GM19324 (cell line): ENCODE data around the gene AFF2.

Experiments used
- ATAC-seq: cut with Tn5 transposase; IDR thresholded peaks from one replicate; pipeline ENCODE4 v1.9.1; 2021; ENCODE audit warnings: mild to moderate bottlenecking, moderate library complexity; ENCODE audit not compliant: unreplicated experiment, low FRiP score

Gene AFF2

DNA sequence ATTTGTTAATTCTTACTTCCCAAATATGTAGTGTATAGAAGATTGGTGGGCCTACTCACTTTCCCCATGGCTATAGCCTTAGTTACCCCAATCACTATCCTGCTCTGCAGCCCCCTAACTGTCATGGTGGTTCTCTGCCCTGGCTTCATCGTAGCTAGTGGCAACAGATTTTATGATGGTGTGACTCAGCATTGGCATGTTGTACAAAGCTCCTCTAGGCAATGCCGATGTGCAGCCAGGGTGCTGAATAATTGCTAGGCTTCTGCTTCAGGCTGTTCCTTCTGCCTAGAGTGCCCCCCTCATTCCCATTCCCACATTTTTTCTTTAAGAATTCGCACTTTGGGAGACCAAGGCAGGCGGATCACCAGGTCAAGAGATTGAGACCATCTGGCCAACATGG, 35.2 kb downstream of the AFF2 start:
- no peak for ATAC-seq

GRCh38 chrX:148536961-148537360, 36.5 kb downstream of the AFF2 start:
- ATAC-seq: no peak

GRCh38 chrX:148537556-148538182, 37.3 kb downstream of the AFF2 start:
- no peak for ATAC-seq

- ATAC-seq: no peak
Measured at GRCh38 chrX:148538582-148538981, 38.2 kb downstream of the AFF2 start.

DNA sequence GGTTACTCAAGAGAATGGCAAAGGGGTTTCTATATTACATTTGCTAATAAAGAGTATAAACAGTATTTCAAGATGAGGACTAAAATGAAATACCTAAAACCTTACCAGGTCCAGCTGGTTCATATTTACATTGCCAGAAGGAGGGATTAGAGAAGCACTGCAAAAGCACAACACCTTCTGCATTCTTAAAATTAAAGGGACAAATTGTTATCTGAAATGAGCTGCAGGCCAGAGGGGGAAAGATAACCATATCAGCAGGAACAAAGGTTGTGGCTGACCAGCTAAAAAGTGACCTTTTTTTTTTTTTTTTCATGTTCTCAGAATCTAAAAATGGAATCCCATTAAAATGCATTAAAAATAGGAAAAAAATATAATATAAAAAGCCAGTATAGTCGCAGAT, 39.7 kb downstream of the AFF2 start:
- no peak for ATAC-seq

DNA sequence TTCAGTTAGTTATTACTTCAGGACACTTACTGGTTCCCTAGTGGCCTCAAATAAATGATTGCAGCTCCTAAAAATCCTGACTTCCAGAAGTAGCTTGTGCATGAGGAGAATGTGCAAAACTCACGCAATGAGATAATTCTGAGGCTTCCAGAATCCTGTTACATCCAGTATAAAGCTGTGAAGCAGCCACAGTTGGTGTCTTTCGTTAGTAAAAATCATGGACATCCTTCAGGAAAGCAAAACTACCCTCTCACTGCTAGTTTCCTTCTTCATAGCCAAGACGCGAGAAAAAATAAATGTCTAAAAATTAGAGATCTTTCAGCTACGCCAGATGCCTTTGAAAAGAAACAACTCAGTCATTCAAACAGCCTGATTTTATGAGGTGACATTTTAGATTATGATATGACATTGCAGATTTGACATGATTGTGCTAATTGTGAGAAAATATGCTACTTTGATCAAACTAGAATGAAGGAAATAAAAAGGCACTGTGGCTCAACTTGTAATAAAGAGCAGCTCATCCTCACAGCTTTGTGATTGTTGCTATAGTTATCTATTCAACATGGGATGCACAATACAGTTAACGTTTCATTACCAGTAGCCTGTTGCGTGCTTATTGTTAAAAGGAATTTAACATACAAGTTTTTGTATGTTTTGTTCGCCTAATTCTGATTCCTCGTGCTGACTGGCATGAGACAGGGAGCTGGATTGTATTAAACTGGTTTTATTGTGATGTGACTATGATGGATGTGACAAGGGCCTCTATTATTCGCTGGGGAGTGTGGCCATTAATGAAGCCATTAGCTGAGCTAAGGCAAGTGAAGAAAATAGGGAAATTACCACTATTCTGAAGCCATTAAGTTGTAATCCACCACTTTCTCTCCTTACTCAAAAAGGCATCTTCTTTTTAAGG, 40.5 kb downstream of the AFF2 start:
- ATAC-seq: no peak

GRCh38 chrX:148541584-148541940, 41.1 kb downstream of the AFF2 start:
- no peak for ATAC-seq

- peak; percentile 53 for ATAC-seq
Measured at GRCh38 chrX:148542481-148543255, 42.3 kb downstream of the AFF2 start.

- ATAC-seq: no peak
Measured at GRCh38 chrX:148552775-148553174, 52.4 kb downstream of the AFF2 start.

DNA sequence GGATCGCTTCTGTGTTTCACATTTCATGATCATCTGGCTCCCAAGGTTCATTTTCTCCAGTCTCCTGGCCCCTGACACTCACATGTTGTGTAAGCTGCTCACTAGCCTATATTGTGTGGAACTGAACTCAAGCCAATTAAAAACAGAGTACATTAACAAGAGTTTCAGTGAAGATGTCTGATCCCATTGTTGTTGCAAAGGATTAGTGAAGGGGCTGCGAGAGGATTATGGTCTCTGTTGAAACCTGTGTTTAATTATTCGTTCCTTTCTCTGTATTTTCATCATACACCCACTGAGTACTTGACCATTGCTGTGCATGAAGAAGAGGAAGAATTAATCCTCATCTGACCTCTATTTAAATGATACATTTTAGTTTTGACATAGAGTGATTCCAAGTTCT, 54.7 kb downstream of the AFF2 start:
- no peak for ATAC-seq

DNA sequence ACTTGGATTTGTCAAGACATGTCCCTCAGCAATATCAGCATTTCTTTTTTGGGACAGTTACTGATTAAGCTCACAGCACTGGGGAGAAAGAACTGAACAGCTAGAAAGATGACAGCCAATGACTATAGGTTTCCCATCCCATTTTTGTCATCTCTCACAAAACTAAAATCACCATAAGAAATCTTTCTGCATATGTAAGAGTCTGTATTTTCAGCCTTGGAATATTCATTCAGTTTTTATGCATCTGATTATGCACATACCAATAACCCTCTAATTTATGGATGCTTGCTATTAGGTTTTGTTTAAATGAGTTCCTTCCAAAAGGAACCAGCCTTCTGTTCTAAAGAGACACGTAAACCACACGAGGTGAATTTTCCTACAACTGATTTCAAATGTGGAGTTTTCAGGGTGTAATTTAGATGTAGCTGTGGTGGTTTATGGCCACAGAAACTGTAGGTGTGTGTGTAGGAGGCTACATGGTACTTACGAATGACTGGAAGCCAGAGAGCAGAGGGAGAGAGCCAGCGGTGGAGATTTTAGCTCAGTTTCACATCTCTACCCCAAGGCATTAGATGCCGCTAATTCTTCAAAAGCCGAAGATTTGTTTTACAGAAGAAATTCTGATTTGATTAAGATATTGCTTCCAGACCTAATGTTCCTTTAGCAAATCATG, 55.3 kb downstream of the AFF2 start:
- no peak for ATAC-seq

GRCh38 chrX:148556498-148556897, 56.1 kb downstream of the AFF2 start:
- ATAC-seq: no peak

GRCh38 chrX:148562846-148563245, 62.4 kb downstream of the AFF2 start:
- ATAC-seq: no peak

- ATAC-seq: no peak
Measured at GRCh38 chrX:148567229-148567628, 66.8 kb downstream of the AFF2 start.

DNA sequence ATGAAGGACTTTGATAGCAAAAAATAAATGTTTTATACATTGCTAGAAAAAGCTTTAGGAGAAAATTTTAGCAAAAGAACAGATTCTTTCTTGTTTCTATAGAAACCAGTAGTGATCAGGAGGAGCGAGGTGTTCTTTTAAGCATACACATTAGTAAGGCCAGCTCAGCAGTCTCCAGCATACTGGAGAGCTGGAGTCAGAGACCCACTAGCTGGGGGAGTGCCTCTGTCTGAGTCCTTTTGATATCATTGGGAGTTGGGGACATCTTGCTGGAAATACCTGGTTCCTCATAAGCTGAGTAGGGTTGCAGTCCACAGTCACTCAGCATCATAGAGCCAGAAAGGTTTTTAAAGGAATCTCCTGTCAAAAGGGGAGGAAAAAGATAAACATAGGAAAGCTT, 67.4 kb downstream of the AFF2 start:
- no peak for ATAC-seq

GRCh38 chrX:148568763-148569162, 68.3 kb downstream of the AFF2 start:
- no peak for ATAC-seq

- no peak for ATAC-seq
Measured at GRCh38 chrX:148572337-148572736, 71.9 kb downstream of the AFF2 start.

DNA sequence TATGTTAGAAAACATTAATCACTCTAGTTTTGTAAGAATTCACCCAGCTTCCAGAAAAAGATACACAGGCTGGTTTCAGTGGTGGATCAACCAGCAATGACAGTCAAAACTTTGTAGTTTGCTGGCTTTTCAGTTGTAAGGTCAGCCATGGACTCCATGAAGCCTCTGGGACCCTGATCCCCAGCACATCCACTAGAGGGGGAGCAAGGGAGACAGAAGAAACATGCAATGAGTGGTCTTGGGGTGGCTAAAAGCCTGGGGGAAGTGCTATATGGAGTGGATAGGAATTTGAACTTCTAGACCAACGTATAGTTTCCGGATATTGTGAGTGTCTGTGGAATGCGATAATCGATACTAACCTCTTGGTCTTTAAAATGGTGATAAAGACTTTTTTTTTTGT, 72.7 kb downstream of the AFF2 start:
- ATAC-seq: no peak

DNA sequence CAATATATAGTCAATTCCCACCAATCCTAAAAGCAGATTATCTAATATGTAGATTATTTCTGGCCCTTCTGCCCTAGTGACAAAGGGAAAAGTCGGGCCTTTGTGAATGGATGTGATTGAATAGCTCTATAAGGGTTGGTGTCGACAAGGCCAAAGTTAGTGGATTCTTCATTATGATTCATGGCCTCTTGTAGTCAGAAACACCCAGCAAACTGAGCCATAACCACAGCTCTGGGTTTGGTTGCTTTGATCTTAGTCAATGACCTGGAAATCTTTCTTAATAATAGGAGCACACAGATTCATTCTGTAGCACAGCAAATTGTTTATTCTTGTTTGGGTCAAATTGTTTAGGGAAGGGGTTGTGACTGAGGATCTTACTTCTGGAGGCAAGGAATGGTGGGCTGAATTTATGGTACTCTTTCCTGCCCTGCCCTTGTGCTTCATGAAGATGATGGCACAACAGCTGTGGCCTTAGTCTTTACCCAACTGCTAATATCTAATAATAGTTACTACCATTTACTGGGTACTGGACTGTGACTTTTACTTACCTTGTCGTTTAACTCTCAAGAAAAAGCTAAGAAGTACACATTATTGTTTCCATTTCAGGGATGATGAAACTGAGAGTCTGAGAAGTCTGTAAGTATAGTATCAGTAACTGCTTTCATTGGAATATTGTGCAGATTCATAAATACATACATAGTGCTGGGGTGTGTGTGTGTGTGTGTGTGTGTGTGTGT, 74.0 kb downstream of the AFF2 start:
- ATAC-seq: no peak

GRCh38 chrX:148576396-148576795, 76.0 kb downstream of the AFF2 start:
- no peak for ATAC-seq
